ENCODE data around the gene POMZP3. TPM values are rescaled to one million over a fixed set of nuclear protein-coding genes. Genes with fewer than 3 reads are reported as not detected.

POMZP3 gene
- total RNA-seq, 2 experiments from 2014 or later: 16.5 to 17.7 TPM

Other genes with a start within 250 kb of the POMZP3 start
- gene SSC4D, start 217.6 kb downstream of the POMZP3 start, total RNA-seq: under 1 TPM in 1 of 2 experiments, not detected in 1; 0.47 TPM
- 1 to 10 TPM; 4.0 to 5.9 TPM for gene ZP3, start 202.3 kb downstream of the POMZP3 start, total RNA-seq
- gene DTX2, start 165.6 kb downstream of the POMZP3 start, total RNA-seq: 10 to 100 TPM; 28.0 to 30.6 TPM
- gene UPK3B, start 116.7 kb downstream of the POMZP3 start, total RNA-seq: under 1 TPM; 0.68 to 0.92 TPM
- gene SPDYE16, start 84.0 kb downstream of the POMZP3 start, total RNA-seq: under 1 TPM; 0.16 to 0.18 TPM

Data from activated CD8-positive, alpha-beta T cell treated with anti-CD3 and anti-CD28 coated beads, Interleukin-2, amount 10 ng/mL, durations not matched to agents 7 days and 5 days (primary cell).